Measurements from ENCODE around the gene CTBP2. TPM values are rescaled to one million over a fixed set of nuclear protein-coding genes. Genes with fewer than 3 reads are reported as not detected.

Gene CTBP2
- total RNA-seq, 1 experiment from 2014 or later, result 97.2 TPM

DNA sequence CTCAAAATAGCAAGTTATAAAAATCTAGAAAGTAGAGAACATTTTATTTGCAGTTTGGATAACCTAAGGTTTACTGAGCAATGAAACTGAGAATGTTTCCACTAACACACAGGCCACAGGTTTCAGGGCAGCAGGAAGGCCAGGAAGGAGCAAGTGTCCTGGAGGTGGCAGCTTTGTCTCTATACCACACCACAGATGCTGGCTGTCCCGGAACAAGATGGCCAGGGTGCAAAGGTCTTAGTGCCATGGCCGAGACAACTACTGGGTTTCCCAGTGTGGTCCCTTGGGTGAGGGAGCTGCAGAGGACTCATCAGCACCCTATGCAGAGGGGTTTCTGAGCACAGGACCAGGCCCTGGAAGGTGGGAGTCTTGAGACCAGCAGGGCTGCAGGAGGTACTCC, 92.0 kb downstream of the CTBP2 start:
- Mint-ChIP-seq H3K36me3 (ENCODE audit: insufficient read depth, unreplicated experiment) (peaks cover 54% of the 10 kb centered on the region), H3K27ac (ENCODE audit: unreplicated experiment) (peak overlapping the region; percentile 45), H3K9me3 (ENCODE audit: unreplicated experiment) (no peaks in the 10 kb centered on the region), H3K4me1 (ENCODE audit: low read depth, unreplicated experiment) (peaks cover 35% of the 10 kb centered on the region), H3K4me3 (ENCODE audit: unreplicated experiment) (no peak overlapping the region), H3K27me3 (ENCODE audit: insufficient read depth, unreplicated experiment) (no peaks in the 10 kb centered on the region)
- ChIA-PET CTCF (interaction anchor here (1.2 kb wide), 1 partner anchor 20 kb away, joined by 4 read pairs; no protein-coding TSS in a partner anchor), POLR2A (no interaction called here)
- BruUV-seq (replicated peaks), result no TSS peak
- Histone ChIP-seq H3K4me3 (ENCODE audit: low read depth, low read length) (no peak overlapping the region), H3K27me3 (replicated peaks; ENCODE audit: control insufficient read depth, insufficient read depth, low read length) (no peaks in the 10 kb centered on the region), H3K4me1 (peaks cover 30% of the 10 kb centered on the region), H3K36me3 (ENCODE audit: control insufficient read depth, insufficient read depth, low read length) (no peaks in the 10 kb centered on the region), H3K9me3 (no peaks in the 10 kb centered on the region)
- TF ChIP-seq CTCF (IDR thresholded peaks at IDR 0.05; ENCODE audit: insufficient read depth in 1 of 2, low read depth in 1 of 2, low read length in 1 of 2, severe bottlenecking in 1 of 2, unreplicated experiment in 1 of 2), result no peak
- intact Hi-C loops (cut with micrococcal nuclease; ENCODE audit: unreplicated experiment), result no loop called here
- DNase-seq, result no peak

DNA sequence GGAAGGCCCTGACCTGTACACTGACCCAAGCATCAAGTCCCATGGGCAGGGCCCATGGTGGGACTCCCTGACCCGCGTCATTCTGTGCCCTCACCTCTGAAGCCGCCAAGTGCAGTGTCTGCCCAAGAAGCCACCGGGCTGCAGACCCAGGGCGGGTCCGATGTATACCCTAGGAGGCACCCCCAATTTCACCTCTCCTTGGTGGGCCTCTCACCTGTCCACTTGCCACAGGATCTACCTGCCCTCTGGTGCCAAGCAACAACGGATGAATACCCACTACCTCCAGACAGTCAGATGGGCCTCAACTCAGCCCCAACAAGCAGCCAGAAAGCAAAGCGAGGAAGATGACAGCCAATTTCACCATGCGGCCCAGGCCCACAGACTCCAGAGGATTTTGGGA, 92.6 kb downstream of the CTBP2 start:
- ChIA-PET CTCF (no interaction called here), POLR2A (no interaction called here)
- Mint-ChIP-seq H3K36me3 (ENCODE audit: insufficient read depth, unreplicated experiment) (peaks cover 57% of the 10 kb centered on the region), H3K9me3 (ENCODE audit: unreplicated experiment) (no peaks in the 10 kb centered on the region), H3K27ac (ENCODE audit: unreplicated experiment) (peak overlapping the region; percentile 45), H3K27me3 (ENCODE audit: insufficient read depth, unreplicated experiment) (no peaks in the 10 kb centered on the region), H3K4me1 (ENCODE audit: low read depth, unreplicated experiment) (peaks cover 35% of the 10 kb centered on the region), H3K4me3 (ENCODE audit: unreplicated experiment) (no peak overlapping the region)
- intact Hi-C loops (cut with micrococcal nuclease; ENCODE audit: unreplicated experiment), result no loop called here
- Histone ChIP-seq H3K36me3 (ENCODE audit: control insufficient read depth, insufficient read depth, low read length) (no peaks in the 10 kb centered on the region), H3K9me3 (no peaks in the 10 kb centered on the region), H3K4me3 (ENCODE audit: low read depth, low read length) (no peak overlapping the region), H3K4me1 (peaks cover 30% of the 10 kb centered on the region), H3K27me3 (replicated peaks; ENCODE audit: control insufficient read depth, insufficient read depth, low read length) (no peaks in the 10 kb centered on the region)
- DNase-seq, result no peak
- no peak for TF ChIP-seq CTCF (IDR thresholded peaks at IDR 0.05; ENCODE audit: insufficient read depth in 1 of 2, low read depth in 1 of 2, low read length in 1 of 2, severe bottlenecking in 1 of 2, unreplicated experiment in 1 of 2)
- no TSS peak for BruUV-seq (replicated peaks)

DNA sequence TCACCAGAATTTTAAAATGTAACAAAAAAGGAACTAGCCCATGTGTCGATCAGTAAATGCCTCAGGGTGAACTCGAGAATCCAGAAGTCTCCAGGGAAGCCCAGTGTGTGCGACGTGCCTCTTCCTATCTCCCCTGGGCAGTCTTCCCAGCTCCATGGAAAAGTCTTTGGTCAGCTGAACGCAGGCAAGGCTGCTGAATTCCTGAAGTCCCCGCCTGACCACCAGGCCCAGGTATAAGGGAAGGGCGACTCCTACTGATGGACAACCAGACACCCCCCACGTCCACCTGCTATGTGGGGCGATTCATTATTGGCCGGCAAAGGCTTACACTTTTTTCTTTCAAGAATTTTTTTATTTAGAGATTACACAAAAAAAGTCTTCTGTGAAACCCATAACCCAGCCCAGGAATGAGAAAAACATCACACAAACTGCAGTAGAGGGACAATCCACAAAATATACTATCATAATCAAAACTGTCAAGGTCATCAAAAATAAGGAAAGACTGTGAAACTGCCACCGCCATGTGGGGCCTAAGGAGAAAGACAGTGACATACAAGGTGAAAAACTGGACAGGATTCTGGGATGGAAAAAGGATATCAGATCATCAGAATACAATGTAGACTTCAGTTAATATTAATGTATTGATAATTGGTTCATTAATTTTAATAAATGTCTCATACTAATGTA, 93.5 kb downstream of the CTBP2 start:
- Mint-ChIP-seq H3K27me3 (ENCODE audit: insufficient read depth, unreplicated experiment) (no peaks in the 10 kb centered on the region), H3K27ac (ENCODE audit: unreplicated experiment) (peak overlapping the region; percentile 31), H3K4me1 (ENCODE audit: low read depth, unreplicated experiment) (peaks cover 39% of the 10 kb centered on the region), H3K4me3 (ENCODE audit: unreplicated experiment) (no peak overlapping the region), H3K36me3 (ENCODE audit: insufficient read depth, unreplicated experiment) (peaks cover 56% of the 10 kb centered on the region), H3K9me3 (ENCODE audit: unreplicated experiment) (no peaks in the 10 kb centered on the region)
- CTCF ChIA-PET, result interaction anchor here (2.1 kb wide), 1 partner anchor 19 kb away, joined by 10 read pairs; no protein-coding TSS in a partner anchor
- peaks cover 30% of the 10 kb centered on the region for H3K4me1 ChIP-seq
- no peaks in the 10 kb centered on the region for H3K36me3 ChIP-seq (ENCODE audit: control insufficient read depth, insufficient read depth, low read length)
- BruUV-seq (replicated peaks), result no TSS peak
- TF ChIP-seq CTCF (IDR thresholded peaks at IDR 0.05; ENCODE audit: insufficient read depth in 1 of 2, low read depth in 1 of 2, low read length in 1 of 2, severe bottlenecking in 1 of 2, unreplicated experiment in 1 of 2), result no peak
- no peak for DNase-seq
- POLR2A ChIA-PET, result no interaction called here
- no peaks in the 10 kb centered on the region for H3K9me3 ChIP-seq
- no peaks in the 10 kb centered on the region for H3K27me3 ChIP-seq (replicated peaks; ENCODE audit: control insufficient read depth, insufficient read depth, low read length)
- no peak overlapping the region for H3K4me3 ChIP-seq (ENCODE audit: low read depth, low read length)
- intact Hi-C loops (cut with micrococcal nuclease; ENCODE audit: unreplicated experiment), result no loop called here
